PC-3 (cell line): Measurements from ENCODE around the gene SPOUT1.

Source experiments
- EZH2phosphoT487 ChIP-seq: fragments of 300-600 bp; sonication (generic); IDR thresholded peaks from 2 replicates; pipeline ENCODE4 v1.6.1; 2018; ENCODE audit warnings: mild to moderate bottlenecking, antibody characterized with exemption, low read length, borderline replicate concordance
- TF ChIP-seq, protein P1 (sequence below): fragments of 300-600 bp; sonication (generic); conservative IDR thresholded peaks from 2 replicates; pipeline ENCODE4 v1.5.1; 2017; ENCODE audit warnings: antibody characterized with exemption, low read depth, mild to moderate bottlenecking, low read length

DNA sequence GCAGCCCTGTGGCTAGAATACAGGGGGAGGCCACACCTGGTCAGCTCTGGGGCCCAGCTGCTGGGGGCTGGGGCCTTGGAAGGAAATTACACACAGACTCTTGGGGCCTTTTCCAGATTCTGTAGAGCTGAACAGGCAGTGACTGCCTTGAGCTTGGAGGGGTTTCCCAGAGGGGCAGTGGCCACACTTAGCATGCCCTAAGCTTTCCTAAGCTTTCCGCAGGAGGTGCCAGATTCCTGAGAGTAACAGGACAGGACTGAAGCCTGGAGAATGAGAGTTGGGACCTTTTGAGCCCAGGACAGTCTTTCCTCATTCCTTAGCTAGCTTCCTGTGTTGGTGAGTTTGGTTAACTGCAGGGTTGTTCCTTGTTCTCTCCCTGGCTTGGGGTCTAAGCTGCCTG is 41.1 kb downstream of the SPOUT1 start:
- TF ChIP-seq EZH2phosphoT487: no peak
- TF ChIP-seq, protein P1, sequence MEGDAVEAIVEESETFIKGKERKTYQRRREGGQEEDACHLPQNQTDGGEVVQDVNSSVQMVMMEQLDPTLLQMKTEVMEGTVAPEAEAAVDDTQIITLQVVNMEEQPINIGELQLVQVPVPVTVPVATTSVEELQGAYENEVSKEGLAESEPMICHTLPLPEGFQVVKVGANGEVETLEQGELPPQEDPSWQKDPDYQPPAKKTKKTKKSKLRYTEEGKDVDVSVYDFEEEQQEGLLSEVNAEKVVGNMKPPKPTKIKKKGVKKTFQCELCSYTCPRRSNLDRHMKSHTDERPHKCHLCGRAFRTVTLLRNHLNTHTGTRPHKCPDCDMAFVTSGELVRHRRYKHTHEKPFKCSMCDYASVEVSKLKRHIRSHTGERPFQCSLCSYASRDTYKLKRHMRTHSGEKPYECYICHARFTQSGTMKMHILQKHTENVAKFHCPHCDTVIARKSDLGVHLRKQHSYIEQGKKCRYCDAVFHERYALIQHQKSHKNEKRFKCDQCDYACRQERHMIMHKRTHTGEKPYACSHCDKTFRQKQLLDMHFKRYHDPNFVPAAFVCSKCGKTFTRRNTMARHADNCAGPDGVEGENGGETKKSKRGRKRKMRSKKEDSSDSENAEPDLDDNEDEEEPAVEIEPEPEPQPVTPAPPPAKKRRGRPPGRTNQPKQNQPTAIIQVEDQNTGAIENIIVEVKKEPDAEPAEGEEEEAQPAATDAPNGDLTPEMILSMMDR: no peak
